ENCODE results near the gene GGCT.
"Not testable (repeated sequence)": the region's sequence is repeated elsewhere in the genome, so short reads cannot be mapped to it uniquely, and the experiment has no call there.

GRCh38 chr7:30507346-30507900, 2.8 kb upstream of the GGCT start:
- not testable (repeated sequence) for TF ChIP-seq ESRRG (CRISPR knock-in tag; IDR thresholded peaks at IDR 0.05); CSRNP3 (CRISPR knock-in tag; IDR thresholded peaks at IDR 0.05); ARNTL (CRISPR knock-in tag; IDR thresholded peaks at IDR 0.05; ENCODE audit: borderline replicate concordance, low read depth); CSDC2 (CRISPR knock-in tag; IDR thresholded peaks at IDR 0.05); ZNF565 (CRISPR knock-in tag; conservative IDR thresholded peaks at IDR 0.05; ENCODE audit: low read depth); GLIS3 (CRISPR knock-in tag; IDR thresholded peaks at IDR 0.05); TCF4 (CRISPR knock-in tag; IDR thresholded peaks at IDR 0.05; ENCODE audit: borderline replicate concordance)

All from SK-N-SH treated with all-trans-retinoic acid at 6 μM for 48 hours (cell line).